ENCODE measurements around the gene EEA1.

GRCh38 chr12:92733181-92733580, 195.9 kb downstream of the EEA1 start:
- no peak for TF ChIP-seq CTCF (IDR thresholded peaks at IDR 0.05)
- TF ChIP-seq POLR2A (IDR thresholded peaks at IDR 0.05), result no peak

All from right lobe of liver (tissue), 4 donors.